HepG2 (cell line): ENCODE results near the gene PRR30.
"Not testable (repeated sequence)": the region's sequence is repeated elsewhere in the genome, so short reads cannot be mapped to it uniquely, and the experiment has no call there.

Source experiments
- HDAC6 ChIP-seq: fragments of 200-600 bp; sonication (generic); IDR thresholded peaks from 2 replicates; pipeline ENCODE4 v1.7.0; 2017; ENCODE audit warnings: mild to moderate bottlenecking, antibody characterized with exemption, low read length, low read depth
- ZFY ChIP-seq: sonication (generic); formaldehyde crosslinking; IDR thresholded peaks from 2 replicates; pipeline ENCODE4 v1.4.0; 2020; ENCODE audit warnings: missing genetic modification reagents

DNA sequence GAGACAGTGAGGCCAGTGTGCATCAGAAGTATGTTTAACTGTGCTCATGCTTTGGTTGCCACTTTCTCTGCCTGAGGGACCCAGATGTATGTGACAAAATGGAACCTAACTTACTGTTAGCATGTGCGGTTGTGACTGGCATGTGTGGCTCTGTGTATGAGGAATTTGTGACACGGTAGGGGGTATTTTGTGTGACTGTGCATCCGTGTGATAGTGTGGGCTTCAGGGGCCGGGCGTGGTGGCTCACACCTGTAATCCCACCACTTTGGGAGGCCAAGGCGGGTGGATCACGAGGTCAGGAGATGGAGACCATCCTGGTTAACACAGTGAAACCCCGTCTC is 19.9 kb downstream of the PRR30 start:
- not testable (repeated sequence) for TF ChIP-seq HDAC6, ZFY
